Keratinocyte (primary cell): Measurements from ENCODE around the gene MUL1.

Experiments used
- EZH2 ChIP-seq: IDR thresholded peaks from one replicate; pipeline ENCODE4 v1.6.1; 2012; ENCODE audit warnings: inconsistent platforms, mild to moderate bottlenecking, low read length, moderate library complexity
- TF ChIP-seq, protein P1 (sequence below), 3 experiments: IDR thresholded peaks in 1 of 3; conservative IDR thresholded peaks in 1 of 3; optimal IDR thresholded peaks in 1 of 3; 2 replicates in 2 of 3; 3 replicates in 1 of 3; pipeline versions ENCODE3 to v1.5.1; 2011; ENCODE audit warnings: low read length in 3 of 3, mild to moderate bottlenecking in 3 of 3, moderate library complexity in 2 of 3, control low read depth in 1 of 3, inconsistent platforms in 1 of 3; ENCODE audit not compliant: insufficient read depth in 2 of 3; ENCODE audit errors: extremely low read depth in 1 of 3

DNA sequence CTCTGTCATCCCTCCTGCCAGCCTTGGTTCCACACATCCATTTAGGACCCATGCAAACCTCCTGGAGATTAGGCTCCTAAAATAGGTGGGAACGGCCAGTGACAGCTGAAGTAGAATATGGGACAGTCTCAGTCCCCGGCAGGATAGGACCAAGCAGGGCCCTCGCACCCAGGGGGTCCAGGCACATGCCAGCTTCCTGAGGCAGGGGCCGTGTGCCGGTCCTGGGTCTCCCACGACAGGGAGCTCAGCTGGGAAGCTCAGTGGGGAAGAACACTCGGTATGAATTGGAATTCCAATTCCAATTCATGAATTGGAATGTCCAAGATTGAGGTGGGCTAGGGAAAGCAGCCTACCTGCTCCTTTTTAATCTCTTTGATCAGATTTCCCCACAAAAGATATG is 9.8 kb downstream of the MUL1 start:
- TF ChIP-seq, protein P1, sequence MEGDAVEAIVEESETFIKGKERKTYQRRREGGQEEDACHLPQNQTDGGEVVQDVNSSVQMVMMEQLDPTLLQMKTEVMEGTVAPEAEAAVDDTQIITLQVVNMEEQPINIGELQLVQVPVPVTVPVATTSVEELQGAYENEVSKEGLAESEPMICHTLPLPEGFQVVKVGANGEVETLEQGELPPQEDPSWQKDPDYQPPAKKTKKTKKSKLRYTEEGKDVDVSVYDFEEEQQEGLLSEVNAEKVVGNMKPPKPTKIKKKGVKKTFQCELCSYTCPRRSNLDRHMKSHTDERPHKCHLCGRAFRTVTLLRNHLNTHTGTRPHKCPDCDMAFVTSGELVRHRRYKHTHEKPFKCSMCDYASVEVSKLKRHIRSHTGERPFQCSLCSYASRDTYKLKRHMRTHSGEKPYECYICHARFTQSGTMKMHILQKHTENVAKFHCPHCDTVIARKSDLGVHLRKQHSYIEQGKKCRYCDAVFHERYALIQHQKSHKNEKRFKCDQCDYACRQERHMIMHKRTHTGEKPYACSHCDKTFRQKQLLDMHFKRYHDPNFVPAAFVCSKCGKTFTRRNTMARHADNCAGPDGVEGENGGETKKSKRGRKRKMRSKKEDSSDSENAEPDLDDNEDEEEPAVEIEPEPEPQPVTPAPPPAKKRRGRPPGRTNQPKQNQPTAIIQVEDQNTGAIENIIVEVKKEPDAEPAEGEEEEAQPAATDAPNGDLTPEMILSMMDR (optimal IDR thresholded peaks at IDR 0.05 in 1 of 3, IDR thresholded peaks at IDR 0.05 in 1 of 3, conservative IDR thresholded peaks at IDR 0.05 in 1 of 3; ENCODE audit: extremely low read depth in 1 of 3, insufficient read depth in 2 of 3, low read length in 3 of 3), result no peak
- no peak for TF ChIP-seq EZH2
